DOHH2 (cell line): Measurements from ENCODE around the gene MPRIP.

Experiments used
- H3F3A ChIP-seq: fragments of 200-600 bp; sonication (generic), shearing (Covaris generic); 2 replicates; pipeline ENCODE4 v1.6.0; 2016; ENCODE audit warnings: antibody characterized with exemption, mild to moderate bottlenecking; ENCODE audit not compliant: control insufficient read depth, insufficient read depth
- H3K27ac ChIP-seq: fragments of 200-600 bp; sonication (generic); 2 replicates; pipeline ENCODE4 v1.5.1; 2014; ENCODE audit warnings: low read depth, mild to moderate bottlenecking, low read length, moderate library complexity
- H3K27me3 ChIP-seq: fragments of 200-600 bp; sonication (generic); 2 replicates; pipeline ENCODE4 v1.6.1; 2014; ENCODE audit warnings: mild to moderate bottlenecking, low read length, mixed read lengths; ENCODE audit not compliant: control insufficient read depth
- H3K36me3 ChIP-seq: fragments of 200-600 bp; sonication (generic); 2 replicates; pipeline ENCODE4 v1.6.1; 2014; ENCODE audit warnings: mild to moderate bottlenecking, low read length, moderate library complexity, mixed read lengths; ENCODE audit not compliant: control insufficient read depth
- H3K4me1 ChIP-seq: fragments of 200-600 bp; sonication (generic); 2 replicates; pipeline ENCODE4 v1.6.1; 2014; ENCODE audit warnings: mild to moderate bottlenecking, low read length, mixed read lengths; ENCODE audit not compliant: control insufficient read depth
- H3K4me2 ChIP-seq: fragments of 200-600 bp; sonication (generic); 2 replicates; pipeline ENCODE4 v1.6.0; 2014; ENCODE audit warnings: mild to moderate bottlenecking, low read length, moderate library complexity
- H3K4me3 ChIP-seq: fragments of 200-600 bp; sonication (generic); 2 replicates; pipeline ENCODE4 v1.5.1; 2014; ENCODE audit warnings: mild to moderate bottlenecking, low read length, mixed read lengths
- H3K79me2 ChIP-seq: fragments of 200-600 bp; sonication (generic); 2 replicates; pipeline ENCODE4 v1.6.1; 2014; ENCODE audit warnings: mild to moderate bottlenecking, low read length, mixed read lengths; ENCODE audit not compliant: control insufficient read depth
- H3K9me2 ChIP-seq: fragments of 200-600 bp; sonication (generic); replicated peaks from 2 replicates; pipeline ENCODE4 v1.6.1; 2014; ENCODE audit warnings: mild to moderate bottlenecking, low read length, mixed read lengths; ENCODE audit not compliant: control insufficient read depth
- H3K9me3 ChIP-seq: fragments of 200-600 bp; sonication (generic); 2 replicates; pipeline ENCODE4 v1.6.1; 2014; ENCODE audit warnings: antibody characterized with exemption, low read length, mixed read lengths; ENCODE audit not compliant: control insufficient read depth, insufficient read depth
- H4K20me1 ChIP-seq: fragments of 200-600 bp; sonication (generic); 2 replicates; pipeline ENCODE4 v1.6.0; 2014; ENCODE audit warnings: low read depth, mild to moderate bottlenecking, antibody characterized with exemption, low read length, moderate library complexity; ENCODE audit not compliant: control insufficient read depth, insufficient read depth
- CTCF ChIP-seq: fragments of 200-600 bp; sonication (generic); IDR thresholded peaks from one replicate; pipeline ENCODE4 v1.5.1; 2014; ENCODE audit warnings: antibody characterized with exemption, mild to moderate bottlenecking, low read depth, low read length; ENCODE audit not compliant: poor library complexity, severe bottlenecking
- EZH2phosphoT487 ChIP-seq: fragments of 200-600 bp; sonication (generic); IDR thresholded peaks from 2 replicates; pipeline ENCODE4 v1.6.1; 2017; ENCODE audit warnings: borderline replicate concordance, mild to moderate bottlenecking, antibody characterized with exemption, low read length, moderate library complexity, mixed read lengths

Gene MPRIP

GRCh38 chr17:17048106-17048505 is 5.8 kb downstream of the MPRIP start:
- Histone ChIP-seq H3K4me1 (peaks cover 57% of the 10 kb centered on the region), H3K4me3 (no peak overlapping the region), H3K9me2 (no peaks in the 10 kb centered on the region), H3K36me3 (peaks cover 3% of the 10 kb centered on the region; the same call in 1 of the 2 replicates), H3K79me2 (peaks cover 97% of the 10 kb centered on the region), H3K9me3 (0 out of 2 replicates have a peak, but pooled peaks cover 3% of the 10 kb centered on the region), H3K4me2 (no peak overlapping the region), H3K27ac (no peak overlapping the region), H4K20me1 (peaks cover 38% of the 10 kb centered on the region), H3F3A (peaks cover 7% of the 10 kb centered on the region), H3K27me3 (no peaks in the 10 kb centered on the region)
- no peak for TF ChIP-seq EZH2phosphoT487
- TF ChIP-seq CTCF = no peak

GRCh38 chr17:17050346-17051345 is 8.4 kb downstream of the MPRIP start:
- H3K4me2 ChIP-seq = no peak overlapping the region
- no peaks in the 10 kb centered on the region for H3F3A ChIP-seq
- H3K36me3 ChIP-seq = peaks cover 11% of the 10 kb centered on the region
- TF ChIP-seq CTCF (no peak), EZH2phosphoT487 (no peak)
- H3K27ac ChIP-seq = no peak overlapping the region
- peaks cover 97% of the 10 kb centered on the region for H3K79me2 ChIP-seq
- H3K9me2 ChIP-seq = no peaks in the 10 kb centered on the region
- H3K9me3 ChIP-seq = 0 out of 2 replicates have a peak, but pooled peaks cover 3% of the 10 kb centered on the region
- peaks cover 39% of the 10 kb centered on the region for H3K4me1 ChIP-seq
- no peaks in the 10 kb centered on the region for H3K27me3 ChIP-seq
- H3K4me3 ChIP-seq = no peak overlapping the region
- peaks cover 30% of the 10 kb centered on the region for H4K20me1 ChIP-seq

- Histone ChIP-seq H3K4me1 (peaks cover 31% of the 10 kb centered on the region), H3F3A (no peaks in the 10 kb centered on the region), H3K27me3 (no peaks in the 10 kb centered on the region), H3K36me3 (peaks cover 8% of the 10 kb centered on the region), H3K4me2 (no peak overlapping the region), H3K9me3 (no peaks in the 10 kb centered on the region), H3K9me2 (no peaks in the 10 kb centered on the region), H4K20me1 (peaks cover 26% of the 10 kb centered on the region), H3K79me2 (peaks cover 97% of the 10 kb centered on the region), H3K4me3 (no peak overlapping the region), H3K27ac (no peak overlapping the region)
- TF ChIP-seq EZH2phosphoT487 = no peak
- no peak for TF ChIP-seq CTCF
Observed at GRCh38 chr17:17051380-17051779, 9.1 kb downstream of the MPRIP start.
